Ascending aorta (tissue), 2 donors: Measurements from ENCODE around the gene TEX2. TPM values are rescaled to one million over a fixed set of nuclear protein-coding genes. Genes with fewer than 3 reads are reported as not detected.

Experiments
- DNase-seq, 2 donors: peaks; one replicate each; pipeline ENCODE4 v3.0.0-alpha.2; 2019; ENCODE audit warnings: low spot score in 2 of 2
- H3K27ac ChIP-seq, 2 donors: fragments of 200-600 bp; sonication (generic); one replicate each; pipeline ENCODE4 v1.5.1; 2016 to 2017; ENCODE audit warnings: mild to moderate bottlenecking in 1 of 2
- H3K27me3 ChIP-seq: fragments of 200-600 bp; sonication (generic); one replicate; pipeline ENCODE4 v1.5.1; 2017
- H3K36me3 ChIP-seq, 2 donors: fragments of 200-600 bp; sonication (generic); one replicate each; pipeline ENCODE4 v1.5.1; 2016
- H3K4me1 ChIP-seq, 2 donors: fragments of 200-600 bp; sonication (generic); one replicate each; pipeline ENCODE4 v1.5.1; 2016 to 2017; ENCODE audit warnings: mild to moderate bottlenecking in 1 of 2
- H3K4me3 ChIP-seq, 2 donors: fragments of 200-600 bp; sonication (generic); one replicate each; pipeline ENCODE4 v1.5.1; 2016 to 2017; ENCODE audit warnings: mild to moderate bottlenecking in 1 of 2
- H3K9me3 ChIP-seq, 2 donors: fragments of 200-600 bp; sonication (generic); one replicate each; pipeline ENCODE4 v1.5.1; 2016
- intact Hi-C: fragments of 100-400 bp; cut with DNase I; formaldehyde crosslinking; loops from one replicate; pipeline ENCODE4 v1.15.1; 2023
- total RNA-seq: library from RNA; depleted of rRNA; stranded (reverse); fragments of >200 nt; gene quantifications from one replicate; pipeline ENCODE4 v1.1.0, GENCODE V29; 2016
- TF ChIP-seq, protein P1 (sequence below), 3 experiments: fragments of 200-600 bp in 2 of 3; fragments of 450-650 bp in 1 of 3; sonication (generic) in 2 of 3; IDR thresholded peaks; one replicate each; pipeline ENCODE4 v1.5.1; 2016 to 2019; ENCODE audit warnings: antibody characterized with exemption in 3 of 3, mild to moderate bottlenecking in 1 of 3, moderate library complexity in 1 of 3

The TEX2 gene
- total RNA-seq, 1 donor from 2014 or later, result 94.6 TPM

- H3K4me3 ChIP-seq, result no peak overlapping the region
- TF ChIP-seq, protein P1, sequence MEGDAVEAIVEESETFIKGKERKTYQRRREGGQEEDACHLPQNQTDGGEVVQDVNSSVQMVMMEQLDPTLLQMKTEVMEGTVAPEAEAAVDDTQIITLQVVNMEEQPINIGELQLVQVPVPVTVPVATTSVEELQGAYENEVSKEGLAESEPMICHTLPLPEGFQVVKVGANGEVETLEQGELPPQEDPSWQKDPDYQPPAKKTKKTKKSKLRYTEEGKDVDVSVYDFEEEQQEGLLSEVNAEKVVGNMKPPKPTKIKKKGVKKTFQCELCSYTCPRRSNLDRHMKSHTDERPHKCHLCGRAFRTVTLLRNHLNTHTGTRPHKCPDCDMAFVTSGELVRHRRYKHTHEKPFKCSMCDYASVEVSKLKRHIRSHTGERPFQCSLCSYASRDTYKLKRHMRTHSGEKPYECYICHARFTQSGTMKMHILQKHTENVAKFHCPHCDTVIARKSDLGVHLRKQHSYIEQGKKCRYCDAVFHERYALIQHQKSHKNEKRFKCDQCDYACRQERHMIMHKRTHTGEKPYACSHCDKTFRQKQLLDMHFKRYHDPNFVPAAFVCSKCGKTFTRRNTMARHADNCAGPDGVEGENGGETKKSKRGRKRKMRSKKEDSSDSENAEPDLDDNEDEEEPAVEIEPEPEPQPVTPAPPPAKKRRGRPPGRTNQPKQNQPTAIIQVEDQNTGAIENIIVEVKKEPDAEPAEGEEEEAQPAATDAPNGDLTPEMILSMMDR (IDR thresholded peaks at IDR 0.05), result no peak
- DNase-seq, result peak in 1 of 2 donors; percentile 48
- no peaks in the 10 kb centered on the region for H3K27me3 ChIP-seq
- no peaks in the 10 kb centered on the region for H3K9me3 ChIP-seq
- peaks cover 0 to 2% of the 10 kb centered on the region in 2 donors for H3K36me3 ChIP-seq
- intact Hi-C loops, result no loop called here
- H3K4me1 ChIP-seq, result peaks cover 13 to 23% of the 10 kb centered on the region in 2 donors
- no peak overlapping the region for H3K27ac ChIP-seq
Observed at GRCh38 chr17:64157669-64158180, 105.3 kb downstream of the TEX2 start.

- intact Hi-C loops, result no loop called here
- DNase-seq, result peak in 1 of 2 donors; percentile 53
- Histone ChIP-seq H3K4me3 (no peak overlapping the region), H3K27me3 (no peaks in the 10 kb centered on the region), H3K9me3 (no peaks in the 10 kb centered on the region), H3K36me3 (peaks cover 0 to 2% of the 10 kb centered on the region in 2 donors), H3K27ac (peak overlapping the region in 1 of 2 donors; percentile 41), H3K4me1 (peaks cover 16 to 29% of the 10 kb centered on the region in 2 donors)
- TF ChIP-seq, protein P1 (IDR thresholded peaks at IDR 0.05), result no peak
Observed at GRCh38 chr17:64156670-64157069, 106.4 kb downstream of the TEX2 start.

DNA sequence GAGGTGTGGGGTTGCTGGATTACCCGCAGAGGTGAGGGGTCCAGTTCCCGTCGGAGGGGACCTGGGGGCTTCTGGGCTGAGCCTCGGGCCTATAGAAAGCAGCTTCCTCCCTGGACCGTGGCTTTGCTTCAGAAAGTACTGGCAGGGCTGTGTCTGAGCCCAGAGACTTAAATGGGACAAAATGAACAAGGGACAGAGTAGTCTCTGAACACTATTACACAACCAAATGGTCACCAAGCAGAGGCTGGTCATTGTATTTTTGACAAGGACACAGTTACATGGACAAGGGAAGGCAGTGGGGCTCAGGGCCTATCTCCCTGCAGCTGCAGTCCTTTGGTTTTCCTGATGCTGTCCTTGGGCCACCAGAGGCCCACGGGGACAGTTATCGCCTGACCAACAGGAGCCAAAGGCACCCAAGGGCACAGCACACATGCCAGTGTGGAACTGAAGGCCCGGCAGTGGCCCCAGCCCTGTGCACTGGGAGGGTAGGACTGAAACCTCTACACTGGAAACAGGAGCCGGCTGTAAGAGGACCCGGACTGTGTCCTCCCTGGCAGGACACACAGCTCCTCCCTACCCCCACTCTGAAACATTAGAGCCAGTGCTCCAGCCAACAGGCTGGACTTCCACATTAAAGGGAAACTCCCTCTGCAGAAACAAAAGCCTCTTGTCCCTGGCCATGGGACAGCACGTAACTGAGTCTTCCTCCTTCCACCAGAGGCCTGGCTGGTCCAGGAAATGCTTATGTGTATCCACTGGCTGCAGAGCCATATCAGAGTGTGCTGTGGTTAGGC, 107.1 kb downstream of the TEX2 start:
- TF ChIP-seq, protein P1 (IDR thresholded peaks at IDR 0.05), result no peak
- peaks cover 0 to 2% of the 10 kb centered on the region in 2 donors for H3K36me3 ChIP-seq
- intact Hi-C loops, result no loop called here
- no peaks in the 10 kb centered on the region for H3K9me3 ChIP-seq
- H3K4me3 ChIP-seq, result no peak overlapping the region
- peaks cover 16 to 29% of the 10 kb centered on the region in 2 donors for H3K4me1 ChIP-seq
- H3K27me3 ChIP-seq, result no peaks in the 10 kb centered on the region
- DNase-seq, result no peak
- peak overlapping the region; percentile 41 for H3K27ac ChIP-seq

DNA sequence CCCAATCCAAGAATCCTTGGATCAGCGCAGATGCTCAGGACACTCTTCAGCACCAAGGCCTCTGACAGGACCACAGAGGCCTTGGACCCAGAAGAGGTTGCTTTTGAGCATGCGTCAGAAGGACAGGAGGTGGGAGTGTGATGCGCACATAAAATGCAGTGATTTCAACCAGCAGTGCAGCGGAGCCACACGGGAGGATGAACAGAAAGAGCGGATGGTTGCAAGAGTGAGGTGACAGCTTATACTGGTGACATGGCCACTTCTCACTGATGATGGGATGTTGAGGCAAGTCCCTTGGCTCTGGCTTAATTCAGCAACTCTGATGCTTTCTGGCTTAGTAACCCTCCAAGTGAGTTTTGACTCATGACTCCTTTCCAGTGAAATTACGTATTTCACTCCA, 107.9 kb downstream of the TEX2 start:
- Histone ChIP-seq H3K27ac (peak overlapping the region; percentile 41), H3K36me3 (peaks cover 0 to 7% of the 10 kb centered on the region in 2 donors), H3K27me3 (no peaks in the 10 kb centered on the region), H3K4me3 (no peak overlapping the region), H3K9me3 (no peaks in the 10 kb centered on the region), H3K4me1 (peaks cover 16 to 29% of the 10 kb centered on the region in 2 donors)
- no peak for DNase-seq
- intact Hi-C loops, result no loop called here
- TF ChIP-seq, protein P1 (IDR thresholded peaks at IDR 0.05), result no peak

- peak overlapping the region in 1 of 2 donors; percentile 41 for H3K27ac ChIP-seq
- peaks cover 0 to 9% of the 10 kb centered on the region in 2 donors for H3K36me3 ChIP-seq
- H3K4me3 ChIP-seq, result no peak overlapping the region
- intact Hi-C loops, result no loop called here
- H3K9me3 ChIP-seq, result no peaks in the 10 kb centered on the region
- H3K4me1 ChIP-seq, result peaks cover 16 to 29% of the 10 kb centered on the region in 2 donors
- TF ChIP-seq, protein P1 (IDR thresholded peaks at IDR 0.05), result no peak
- no peaks in the 10 kb centered on the region for H3K27me3 ChIP-seq
- no peak for DNase-seq
Observed at GRCh38 chr17:64154717-64155116, 108.3 kb downstream of the TEX2 start.
